Ishikawa (cell line): ENCODE results near the gene SPC24.

ENCODE experiments used
- CEBPB ChIP-seq: IDR thresholded peaks from 2 replicates; pipeline ENCODE4 v1.6.1; 2012
- CREB1 ChIP-seq: IDR thresholded peaks from 2 replicates; pipeline ENCODE4 v1.6.1; 2012; ENCODE audit warnings: low read depth
- EGR1 ChIP-seq: IDR thresholded peaks from 2 replicates; pipeline ENCODE4 v1.6.1; 2012
- EP300 ChIP-seq: IDR thresholded peaks from 2 replicates; pipeline ENCODE4 v1.6.1; 2012; ENCODE audit warnings: borderline replicate concordance
- FOXM1 ChIP-seq: IDR thresholded peaks from 2 replicates; pipeline ENCODE4 v1.6.1; 2012; ENCODE audit warnings: low read depth, borderline replicate concordance
- NFIC ChIP-seq: IDR thresholded peaks from 2 replicates; pipeline ENCODE4 v1.6.1; 2012
- RAD21 ChIP-seq: IDR thresholded peaks from 2 replicates; pipeline ENCODE4 v1.6.1; 2012; ENCODE audit warnings: low read depth
- TAF1 ChIP-seq: IDR thresholded peaks from 2 replicates; pipeline ENCODE4 v1.6.1; 2012; ENCODE audit warnings: low read depth, mild to moderate bottlenecking
- TCF12 ChIP-seq: IDR thresholded peaks from 2 replicates; pipeline ENCODE4 v1.6.1; 2012; ENCODE audit warnings: low read depth
- TEAD4 ChIP-seq: IDR thresholded peaks from 2 replicates; pipeline ENCODE4 v1.6.1; 2012
- YY1 ChIP-seq: IDR thresholded peaks from 2 replicates; pipeline ENCODE4 v1.6.1; 2012; ENCODE audit warnings: low read depth
- ZBTB7A ChIP-seq: IDR thresholded peaks from 2 replicates; pipeline ENCODE4 v1.6.1; 2012; ENCODE audit warnings: low read depth
- TF ChIP-seq, protein P1 (sequence below): IDR thresholded peaks from 2 replicates; pipeline ENCODE4 v1.6.1; 2012
- TF ChIP-seq, protein P2 (sequence below): IDR thresholded peaks from 2 replicates; pipeline ENCODE4 v1.6.1; 2012
- TF ChIP-seq, protein P3 (sequence below): IDR thresholded peaks from 2 replicates; pipeline ENCODE4 v1.6.1; 2012; ENCODE audit warnings: low read depth, mild to moderate bottlenecking

SPC24 gene

DNA sequence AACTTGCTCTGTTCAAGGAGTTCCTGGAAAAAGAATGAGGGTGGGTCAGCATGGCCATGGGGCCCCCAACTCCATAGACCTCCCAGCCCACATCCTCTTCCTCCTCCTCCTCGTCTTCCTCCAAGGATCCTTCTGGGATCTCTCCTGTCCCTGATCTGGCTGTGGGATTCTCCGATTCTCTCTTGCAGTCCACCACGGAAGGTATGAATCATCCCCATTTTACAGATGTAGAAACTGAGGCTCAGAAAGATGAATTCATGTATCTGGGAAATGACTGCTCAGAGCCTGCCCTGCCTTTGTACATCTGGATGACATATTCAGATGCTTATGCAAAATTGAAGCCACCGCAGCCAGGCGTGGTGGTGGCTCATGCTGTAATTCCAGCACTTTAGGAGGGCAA is 43.9 kb upstream of the SPC24 start:
- TF ChIP-seq TCF12 (no peak), NFIC (no peak), TEAD4 (no peak), CEBPB (no peak), TAF1 (no peak), CREB1 (no peak), ZBTB7A (no peak)
- TF ChIP-seq, protein P1, sequence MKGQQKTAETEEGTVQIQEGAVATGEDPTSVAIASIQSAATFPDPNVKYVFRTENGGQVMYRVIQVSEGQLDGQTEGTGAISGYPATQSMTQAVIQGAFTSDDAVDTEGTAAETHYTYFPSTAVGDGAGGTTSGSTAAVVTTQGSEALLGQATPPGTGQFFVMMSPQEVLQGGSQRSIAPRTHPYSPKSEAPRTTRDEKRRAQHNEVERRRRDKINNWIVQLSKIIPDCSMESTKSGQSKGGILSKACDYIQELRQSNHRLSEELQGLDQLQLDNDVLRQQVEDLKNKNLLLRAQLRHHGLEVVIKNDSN: no peak

DNA sequence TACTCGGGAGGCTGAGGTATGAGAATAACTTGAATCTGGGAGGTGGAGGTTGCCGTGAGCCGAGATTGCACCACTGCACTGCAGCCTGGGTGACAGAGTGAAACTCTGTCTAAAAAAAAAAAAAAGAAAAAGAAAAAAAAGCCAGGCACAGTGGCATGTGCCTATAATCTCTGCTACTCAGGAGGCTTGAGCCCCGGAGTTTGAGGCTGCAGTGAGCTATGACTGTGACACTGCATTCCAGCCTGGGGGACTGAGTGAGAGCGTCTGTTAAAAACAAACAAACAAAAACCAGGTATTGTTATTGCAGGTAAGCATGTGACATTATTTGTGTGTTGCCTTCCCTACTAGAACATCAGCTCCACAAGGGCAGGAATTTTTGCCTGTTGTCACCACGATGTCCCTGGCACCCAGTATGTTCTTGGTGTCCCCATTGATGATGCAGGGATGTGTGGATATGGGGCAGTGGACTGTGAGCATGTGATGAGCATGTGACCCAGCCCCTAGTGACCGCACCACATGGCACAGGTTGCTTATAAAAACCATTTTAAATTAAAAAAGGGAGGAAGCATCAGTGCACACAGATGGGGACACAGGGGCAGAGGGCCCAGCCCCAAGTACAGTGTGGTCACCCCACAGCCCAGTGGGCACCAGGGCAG is 43.3 kb upstream of the SPC24 start:
- TF ChIP-seq, protein P1: peak; percentile 60; the same call in 1 of the 2 replicates
- TF ChIP-seq, protein P2, sequence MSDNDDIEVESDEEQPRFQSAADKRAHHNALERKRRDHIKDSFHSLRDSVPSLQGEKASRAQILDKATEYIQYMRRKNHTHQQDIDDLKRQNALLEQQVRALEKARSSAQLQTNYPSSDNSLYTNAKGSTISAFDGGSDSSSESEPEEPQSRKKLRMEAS: no peak
- no peak for TF ChIP-seq CEBPB
- TF ChIP-seq YY1: no peak

DNA sequence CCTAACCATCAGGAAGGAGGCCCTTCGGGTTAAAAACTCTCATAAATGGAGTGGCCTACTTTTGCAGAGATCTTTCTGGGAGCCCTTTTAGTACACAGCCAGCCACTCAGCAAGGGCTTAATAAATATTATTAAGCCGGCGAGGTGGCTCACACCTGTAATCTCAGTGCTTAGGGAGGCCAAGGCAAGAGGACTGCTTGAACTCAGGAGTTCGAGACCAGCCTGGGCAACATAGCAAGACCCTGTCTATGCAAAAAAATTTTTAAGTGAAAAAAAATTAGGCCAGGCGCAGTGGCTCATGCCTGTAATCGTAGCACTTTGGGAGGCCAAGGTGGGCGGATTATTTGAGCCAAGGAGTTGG is 42.6 kb upstream of the SPC24 start:
- TF ChIP-seq ZBTB7A (no peak), FOXM1 (no peak; the same call in 1 of the 2 replicates)

DNA sequence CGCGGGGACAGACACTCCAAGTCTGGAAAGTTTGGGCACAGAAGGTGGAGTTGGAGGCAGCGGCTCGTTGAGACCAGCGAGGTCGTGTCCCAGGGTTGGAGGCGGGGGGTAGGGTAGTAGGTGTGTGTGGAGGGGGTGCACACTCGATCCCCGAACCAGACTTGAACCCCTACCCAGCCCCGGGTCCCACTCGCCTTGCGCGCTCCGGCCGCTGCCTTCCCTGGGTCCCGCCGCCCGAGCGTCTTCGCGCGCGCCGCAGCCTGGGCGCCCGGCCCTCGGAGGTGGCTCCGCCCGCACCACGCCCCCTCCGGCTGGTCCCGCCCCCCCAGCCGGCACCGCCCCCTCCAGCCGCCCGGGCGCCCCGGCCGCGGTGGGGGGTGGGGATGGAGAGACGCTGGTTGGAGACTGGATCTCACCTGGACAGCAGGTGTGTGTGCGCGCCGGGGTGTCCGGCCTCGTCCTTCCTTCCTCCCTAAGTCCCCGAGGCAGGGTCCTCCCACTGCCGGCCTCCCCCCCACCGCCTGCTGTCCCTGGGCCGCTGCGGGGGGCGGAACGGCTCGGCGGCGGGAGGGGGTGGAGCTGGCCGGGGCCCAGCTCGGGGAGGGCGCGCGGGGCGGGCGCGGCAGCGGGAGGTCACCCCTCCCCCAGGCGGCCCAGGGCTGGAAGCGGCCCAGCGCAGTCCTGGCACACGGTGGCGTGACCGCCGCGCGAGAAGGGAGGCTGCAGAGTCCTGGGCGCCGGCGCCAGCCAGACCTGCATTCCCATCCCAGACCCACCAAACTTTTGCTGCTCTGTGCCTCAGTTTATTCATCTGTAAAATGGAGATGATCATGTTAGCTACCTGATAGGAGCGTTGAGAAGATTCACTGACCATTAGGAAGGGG is 42.0 kb upstream of the SPC24 start, which contains the start of gene KANK2:
TSS of gene KANK2 (minus strand) at position 255 of the 884 bp plus-strand sequence. CDS start 3,034 bp downstream, outside the sequence.
- TF ChIP-seq TEAD4: peak; percentile 59
- TF ChIP-seq EGR1: peak; percentile 72; the same call in 1 of the 2 replicates
- TF ChIP-seq ZBTB7A: peak; percentile 67; the same call in 1 of the 2 replicates
- peak; percentile 44; the same call in 1 of the 2 replicates for TF ChIP-seq RAD21
- no peak for TF ChIP-seq YY1
- peak; percentile 29; the same call in 1 of the 2 replicates for TF ChIP-seq FOXM1
- TF ChIP-seq TAF1: peak; percentile 19; the same call in 1 of the 2 replicates
- TF ChIP-seq, protein P3, sequence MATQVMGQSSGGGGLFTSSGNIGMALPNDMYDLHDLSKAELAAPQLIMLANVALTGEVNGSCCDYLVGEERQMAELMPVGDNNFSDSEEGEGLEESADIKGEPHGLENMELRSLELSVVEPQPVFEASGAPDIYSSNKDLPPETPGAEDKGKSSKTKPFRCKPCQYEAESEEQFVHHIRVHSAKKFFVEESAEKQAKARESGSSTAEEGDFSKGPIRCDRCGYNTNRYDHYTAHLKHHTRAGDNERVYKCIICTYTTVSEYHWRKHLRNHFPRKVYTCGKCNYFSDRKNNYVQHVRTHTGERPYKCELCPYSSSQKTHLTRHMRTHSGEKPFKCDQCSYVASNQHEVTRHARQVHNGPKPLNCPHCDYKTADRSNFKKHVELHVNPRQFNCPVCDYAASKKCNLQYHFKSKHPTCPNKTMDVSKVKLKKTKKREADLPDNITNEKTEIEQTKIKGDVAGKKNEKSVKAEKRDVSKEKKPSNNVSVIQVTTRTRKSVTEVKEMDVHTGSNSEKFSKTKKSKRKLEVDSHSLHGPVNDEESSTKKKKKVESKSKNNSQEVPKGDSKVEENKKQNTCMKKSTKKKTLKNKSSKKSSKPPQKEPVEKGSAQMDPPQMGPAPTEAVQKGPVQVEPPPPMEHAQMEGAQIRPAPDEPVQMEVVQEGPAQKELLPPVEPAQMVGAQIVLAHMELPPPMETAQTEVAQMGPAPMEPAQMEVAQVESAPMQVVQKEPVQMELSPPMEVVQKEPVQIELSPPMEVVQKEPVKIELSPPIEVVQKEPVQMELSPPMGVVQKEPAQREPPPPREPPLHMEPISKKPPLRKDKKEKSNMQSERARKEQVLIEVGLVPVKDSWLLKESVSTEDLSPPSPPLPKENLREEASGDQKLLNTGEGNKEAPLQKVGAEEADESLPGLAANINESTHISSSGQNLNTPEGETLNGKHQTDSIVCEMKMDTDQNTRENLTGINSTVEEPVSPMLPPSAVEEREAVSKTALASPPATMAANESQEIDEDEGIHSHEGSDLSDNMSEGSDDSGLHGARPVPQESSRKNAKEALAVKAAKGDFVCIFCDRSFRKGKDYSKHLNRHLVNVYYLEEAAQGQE: no peak
- peak; percentile 87 for TF ChIP-seq NFIC
- TF ChIP-seq TCF12: peak; percentile 91
- TF ChIP-seq, protein P2: peak; percentile 76
- TF ChIP-seq EP300: peak; percentile 82; the same call in 1 of the 2 replicates
- no peak for TF ChIP-seq CREB1
- TF ChIP-seq CEBPB: no peak

DNA sequence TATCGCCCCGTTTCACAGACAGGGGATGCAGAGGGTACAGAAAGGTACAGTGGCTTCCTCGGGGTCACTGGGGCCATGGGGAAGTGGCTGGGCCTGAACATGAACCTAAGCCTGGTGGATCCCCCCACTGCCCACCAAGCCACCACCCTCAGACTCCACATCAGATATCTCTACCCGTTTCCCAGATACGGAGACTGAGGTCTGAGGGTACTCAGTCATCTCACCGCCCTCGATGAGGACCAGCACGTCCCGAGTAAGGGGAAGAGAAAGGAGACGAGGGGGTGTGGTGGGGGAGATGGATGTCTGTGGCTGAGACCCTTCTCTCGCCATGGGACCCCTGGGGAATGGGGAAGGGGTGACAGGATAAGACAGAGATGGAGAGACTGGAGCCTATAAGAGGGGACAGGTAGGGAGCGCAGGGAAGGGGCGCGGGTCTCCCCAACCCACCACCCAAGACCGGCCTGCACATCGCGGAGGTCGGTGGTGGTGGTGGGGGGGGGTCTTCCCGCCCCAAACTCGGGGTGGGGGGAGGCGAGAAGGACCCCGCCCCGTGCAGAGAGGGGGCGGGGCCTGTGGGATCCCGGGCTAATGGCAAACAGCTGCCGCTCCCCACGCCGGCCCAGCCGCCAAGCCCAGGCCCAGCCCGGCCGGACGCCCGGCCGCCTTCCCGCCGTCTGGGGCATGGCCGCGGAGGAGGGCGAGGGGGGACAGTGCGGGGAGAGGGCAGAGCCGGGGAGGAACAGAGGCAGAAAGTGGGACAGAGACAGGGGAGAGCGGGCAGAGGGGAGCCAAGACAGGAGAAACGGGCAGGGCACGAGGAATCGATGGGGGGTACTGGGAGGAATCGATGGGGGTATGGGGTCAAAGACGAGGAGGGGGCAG is 41.1 kb upstream of the SPC24 start:
- TF ChIP-seq ZBTB7A: peak; percentile 54
- no peak for TF ChIP-seq FOXM1
- TF ChIP-seq EGR1: no peak
- TF ChIP-seq NFIC: no peak
- TF ChIP-seq CEBPB: no peak
- TF ChIP-seq TEAD4: no peak
- TF ChIP-seq, protein P2: 0 out of 2 replicates have a peak, but pooled peaks have one; percentile 10
- TF ChIP-seq RAD21: no peak
- TF ChIP-seq, protein P3: no peak
- 0 out of 2 replicates have a peak, but pooled peaks have one; percentile 48 for TF ChIP-seq YY1
